Measurements from ENCODE around the gene ARHGEF28. TPM values are rescaled to one million over a fixed set of nuclear protein-coding genes. Genes with fewer than 3 reads are reported as not detected.

The ARHGEF28 gene
- total and polyA plus RNA-seq, 2 of the 4 experiments (the other 2 are of a cell fraction), result 3.6 to 16.0 TPM

- CTCF ChIA-PET, result interaction anchor here (1.7 kb wide), 1 partner anchor 740 kb away, joined by 5 read pairs; the partner anchor contains the start of gene ENC1
- Histone ChIP-seq H2AK9ac (replicated peaks; ENCODE audit: low read depth, low read length, poor library complexity) (no peak overlapping the region), H3K4me2 (ENCODE audit: low read depth, low read length) (peak overlapping the region; percentile 33; the same call in 1 of the 2 replicates), H3K4me1 (ENCODE audit: control insufficient read depth, insufficient read depth, low read length) (peaks cover 4% of the 10 kb centered on the region), H2BK15ac (ENCODE audit: low read depth, low read length) (peak overlapping the region; percentile 89; the same call in 2 of the 3 replicates), H4K20me1 (ENCODE audit: insufficient read depth, low read length) (no peaks in the 10 kb centered on the region), H4K91ac (ENCODE audit: insufficient read depth, low read depth, low read length) (peak overlapping the region; percentile 67), H3K79me1 (ENCODE audit: low read depth in 1 of 2, low read length in 2 of 2) (no peaks in the 10 kb centered on the region), H3K4me3 (ENCODE audit: insufficient read depth, low read depth, low read length) (no peak overlapping the region), H3K18ac (ENCODE audit: low read depth, low read length) (peak overlapping the region; percentile 72; the same call in 1 of the 2 replicates), H4K5ac (ENCODE audit: low read depth, low read length) (no peak overlapping the region; the same call in 1 of the 2 replicates), H2BK5ac (ENCODE audit: low read depth, low read length, poor library complexity, severe bottlenecking) (peak overlapping the region; percentile 53), H3K4ac (ENCODE audit: low read depth, low read length) (peak overlapping the region; percentile 73), H3K23ac (ENCODE audit: low read depth, low read length) (peak overlapping the region; percentile 74), H3K27me3 (ENCODE audit: control insufficient read depth, insufficient read depth, low read length) (no peaks in the 10 kb centered on the region), H2AFZ (replicated peaks; ENCODE audit: low read length, poor library complexity) (peak overlapping the region; percentile 37), H2BK120ac (ENCODE audit: low read depth, low read length) (peak overlapping the region; percentile 73), H2BK20ac (ENCODE audit: low read depth, low read length) (peak overlapping the region; percentile 68), H3K56ac (ENCODE audit: extremely low read depth, insufficient read depth, low read length) (no peak overlapping the region), H3K14ac (replicated peaks; ENCODE audit: low read depth, low read length) (0 out of 2 replicates have a peak overlapping the region, but pooled peaks have one; percentile 11), H2AK5ac (ENCODE audit: low read depth, low read length) (no peak overlapping the region), H3K9me1 (ENCODE audit: insufficient read depth, low read length) (no peaks in the 10 kb centered on the region), H3K9ac (ENCODE audit: low read depth, low read length) (peak overlapping the region; percentile 15; the same call in 1 of the 2 replicates), H3K36me3 (ENCODE audit: control insufficient read depth, insufficient read depth, low read length) (0 out of 2 replicates have a peak, but pooled peaks cover 2% of the 10 kb centered on the region), H3K9me3 (ENCODE audit: control insufficient read depth, insufficient read depth, low read length) (no peaks in the 10 kb centered on the region), H4K8ac (ENCODE audit: low read depth in 2 of 2, low read length in 2 of 2) (peak overlapping the region; percentile 38 to 61; a peak in 3 of 4 replicates), H3K27ac (ENCODE audit: insufficient read depth, low read length) (no peak overlapping the region)
- in situ Hi-C loops (cut with MboI; ENCODE audit: low sequenced_read_pairs), result loop anchor here (5.0 to 25.0 kb wide), 2 partner anchors 746 to 1011 kb away; no protein-coding TSS in a partner anchor
- dilution Hi-C loops (cut with HindIII; ENCODE audit: low sequenced_read_pairs, unreplicated experiment), result no loop called here
- TF ChIP-seq CTCF (conservative IDR thresholded peaks at IDR 0.05; ENCODE audit: low read depth, low read length) (no peak), POLR2A (IDR thresholded peaks at IDR 0.05; ENCODE audit: low read depth, low read length) (no peak), CHD1 (IDR thresholded peaks at IDR 0.05; ENCODE audit: low read depth, low read length) (no peak), FOS (IDR thresholded peaks at IDR 0.05; ENCODE audit: low read depth, low read length) (peak; percentile 28; the same call in 1 of the 2 replicates), MXI1 (IDR thresholded peaks at IDR 0.05; ENCODE audit: borderline replicate concordance, low read depth, low read length) (no peak), BHLHE40 (IDR thresholded peaks at IDR 0.05; ENCODE audit: low read depth, low read length) (no peak)
- ATAC-seq (ENCODE audit: low read depth), result peak; percentile 88
- POLR2A ChIA-PET (ENCODE audit: unreplicated experiment), result no interaction called here
- BruUV-seq (replicated peaks), result no TSS peak
- intact Hi-C loops (cut with micrococcal nuclease), result loop anchor here (1.0 to 10.0 kb wide), 3 partner anchors 134 to 1014 kb away; no protein-coding TSS in a partner anchor
- peak; percentile 86 for DNase-seq
- WGBS, 2 experiments (ENCODE audit: extremely low coverage in 2 of 2, insufficient read length in 1 of 2), result 49% methylated on average over 5 of the region's 13 CpGs; no CpG with 5 or more reads in 1 of the 2 experiments
These were observed 275.0 kb downstream of the ARHGEF28 start for GRCh38 chr5:73901043-73901442.
